WTC11 (cell line): ENCODE results near the gene MAPKAP1. TPM values are rescaled to one million over a fixed set of nuclear protein-coding genes. Genes with fewer than 3 reads are reported as not detected.

Experiments used
- ATAC-seq: fragments of 200-7000 bp; cut with Tn5 transposase; 2 replicates; pipeline ENCODE4 v1.10.0; 2021; ENCODE audit warnings: mild to moderate bottlenecking, moderate library complexity
- CTCF ChIA-PET: fragments of 300-600 bp; sonication (Branson Sonifier 250); formaldehyde crosslinking; loops from one replicate; lab custom pipeline; 2021; ENCODE audit warnings: antibody characterized with exemption; lab: Charles Lee
- POLR2A ChIA-PET: fragments of 350-600 bp; sonication (Branson Sonifier 250); formaldehyde crosslinking; loops from one replicate; lab custom pipeline; 2021; ENCODE audit warnings: antibody characterized with exemption; lab: Charles Lee
- DNase-seq: peaks from one replicate; pipeline ENCODE4 v3.0.0; 2021; ENCODE audit warnings: low spot score
- H3K27ac Mint-ChIP-seq: 2 replicates; pipeline ENCODE4 v1.8.0; 2021; ENCODE audit warnings: mixed read lengths
- H3K27me3 Mint-ChIP-seq: 2 replicates; pipeline ENCODE4 v1.8.0; 2021; ENCODE audit warnings: low read depth, mild to moderate bottlenecking, moderate library complexity, mixed read lengths
- H3K36me3 Mint-ChIP-seq: 2 replicates; pipeline ENCODE4 v1.8.0; 2021; ENCODE audit warnings: mixed read lengths
- H3K4me1 Mint-ChIP-seq: 2 replicates; pipeline ENCODE4 v1.8.0; 2022; ENCODE audit warnings: mixed read lengths
- H3K4me3 Mint-ChIP-seq: 2 replicates; pipeline ENCODE4 v1.8.0; 2021; ENCODE audit warnings: mild to moderate bottlenecking, moderate library complexity, mixed read lengths
- H3K9me3 Mint-ChIP-seq: 2 replicates; pipeline ENCODE4 v1.8.0; 2021; ENCODE audit warnings: mixed read lengths
- ATF1 ChIP-seq: sonication (generic); formaldehyde crosslinking; IDR thresholded peaks from 2 replicates; pipeline ENCODE4 v1.8.1; 2023; ENCODE audit warnings: mild to moderate bottlenecking, moderate library complexity, missing genetic modification reagents
- ATF2 ChIP-seq: sonication (generic); formaldehyde crosslinking; IDR thresholded peaks from 2 replicates; pipeline ENCODE4 v1.8.1; 2022; ENCODE audit warnings: low read depth, missing genetic modification reagents, borderline replicate concordance
- CTCF ChIP-seq: fragments of 200-600 bp; IDR thresholded peaks from 2 replicates; pipeline ENCODE4 v1.8.0; 2022; ENCODE audit warnings: antibody characterized with exemption
- E2F1 ChIP-seq: sonication (generic); formaldehyde crosslinking; IDR thresholded peaks from 2 replicates; pipeline ENCODE4 v1.8.0; 2022; ENCODE audit warnings: mild to moderate bottlenecking, missing genetic modification reagents
- ESRRA ChIP-seq: sonication (generic); formaldehyde crosslinking; IDR thresholded peaks from 2 replicates; pipeline ENCODE4 v1.8.1; 2022; ENCODE audit warnings: mild to moderate bottlenecking, missing genetic modification reagents, borderline replicate concordance
- GABPB1 ChIP-seq: sonication (generic); formaldehyde crosslinking; IDR thresholded peaks from 2 replicates; pipeline ENCODE4 v1.8.1; 2023; ENCODE audit warnings: mild to moderate bottlenecking, missing genetic modification reagents
- JAZF1 ChIP-seq: fragments of 250-450 bp; sonication (Bioruptor Pico); IDR thresholded peaks from 2 replicates; pipeline ENCODE4 v1.9.0; 2021; ENCODE audit warnings: moderate library complexity, mild to moderate bottlenecking, inconsistent platforms
- MLX ChIP-seq: sonication (generic); formaldehyde crosslinking; IDR thresholded peaks from 2 replicates; pipeline ENCODE4 v1.8.1; 2023; ENCODE audit warnings: mild to moderate bottlenecking, missing genetic modification reagents, moderate library complexity
- MXD4 ChIP-seq: fragments of 250-450 bp; sonication (Bioruptor Pico); IDR thresholded peaks from 2 replicates; pipeline ENCODE4 v1.8.0; 2021; ENCODE audit warnings: mild to moderate bottlenecking, moderate library complexity, borderline replicate concordance
- NFE2L1 ChIP-seq: sonication (generic); formaldehyde crosslinking; IDR thresholded peaks from 2 replicates; pipeline ENCODE4 v1.8.1; 2023; ENCODE audit warnings: missing genetic modification reagents
- NFYB ChIP-seq: sonication (generic); formaldehyde crosslinking; conservative IDR thresholded peaks from 2 replicates; pipeline ENCODE4 v1.8.0; 2022; ENCODE audit warnings: low read depth, missing genetic modification reagents
- NR1H2 ChIP-seq: sonication (generic); formaldehyde crosslinking; IDR thresholded peaks from 2 replicates; pipeline ENCODE4 v1.9.0; 2021; ENCODE audit warnings: mild to moderate bottlenecking, moderate library complexity, missing genetic modification reagents
- SMAD4 ChIP-seq: sonication (generic); formaldehyde crosslinking; IDR thresholded peaks from 2 replicates; pipeline ENCODE4 v1.8.0; 2022; ENCODE audit warnings: mild to moderate bottlenecking, missing genetic modification reagents
- SOX15 ChIP-seq: fragments of 250-450 bp; sonication (Bioruptor Pico); IDR thresholded peaks from 2 replicates; pipeline ENCODE4 v1.9.0; 2021; ENCODE audit warnings: mild to moderate bottlenecking
- STAT6 ChIP-seq: sonication (generic); formaldehyde crosslinking; conservative IDR thresholded peaks from 2 replicates; pipeline ENCODE4 v1.8.1; 2023; ENCODE audit warnings: mild to moderate bottlenecking, low read depth, missing genetic modification reagents, moderate library complexity
- TCF7 ChIP-seq: sonication (generic); formaldehyde crosslinking; IDR thresholded peaks from 2 replicates; pipeline ENCODE4 v1.8.0; 2022; ENCODE audit warnings: mild to moderate bottlenecking, low read depth, missing genetic modification reagents, moderate library complexity
- ZBTB43 ChIP-seq: sonication (generic); formaldehyde crosslinking; IDR thresholded peaks from 2 replicates; pipeline ENCODE4 v1.8.1; 2023; ENCODE audit warnings: mild to moderate bottlenecking, missing genetic modification reagents
- ZNF317 ChIP-seq: sonication (generic); formaldehyde crosslinking; IDR thresholded peaks from 2 replicates; pipeline ENCODE4 v1.8.1; 2023; ENCODE audit warnings: low read depth, mild to moderate bottlenecking, moderate library complexity, missing genetic modification reagents, borderline replicate concordance
- ZNF416 ChIP-seq: fragments of 250-450 bp; sonication (Bioruptor Pico); IDR thresholded peaks from 2 replicates; pipeline ENCODE4 v1.9.0; 2021; ENCODE audit warnings: mild to moderate bottlenecking, inconsistent platforms
- ZNF671 ChIP-seq: fragments of 250-450 bp; sonication (Bioruptor Pico); IDR thresholded peaks from 2 replicates; pipeline ENCODE4 v1.8.0; 2021; ENCODE audit warnings: mild to moderate bottlenecking
- total RNA-seq: library from RNA; stranded (reverse); gene quantifications from 3 replicates; pipeline ENCODE4 v1.2.3, GENCODE V29; 2021

The MAPKAP1 gene
- total RNA-seq, 1 experiment from 2014 or later, result 111 TPM

GRCh38 chr9:125756518-125756917 lies 49.5 kb upstream of the MAPKAP1 start:
- CTCF ChIA-PET, result interaction anchor here (1.2 kb wide), 1 partner anchor 156 kb away, joined by 4 read pairs; no protein-coding TSS in a partner anchor
- no peaks in the 10 kb centered on the region for H3K9me3 Mint-ChIP-seq
- DNase-seq, result no peak
- H3K27ac Mint-ChIP-seq, result peak overlapping the region; percentile 84
- H3K27me3 Mint-ChIP-seq, result no peaks in the 10 kb centered on the region
- H3K4me3 Mint-ChIP-seq, result no peak overlapping the region
- TF ChIP-seq ZNF317 (CRISPR knock-in tag) (no peak), ESRRA (CRISPR knock-in tag) (no peak), MXD4 (no peak), E2F1 (CRISPR knock-in tag) (no peak), MLX (CRISPR knock-in tag) (no peak), CTCF (no peak), ATF2 (CRISPR knock-in tag) (no peak), SMAD4 (no peak), NFE2L1 (no peak), STAT6 (no peak), TCF7 (CRISPR knock-in tag) (no peak), ZNF416 (no peak), NR1H2 (CRISPR knock-in tag) (no peak), SOX15 (CRISPR knock-in tag) (no peak), NFYB (no peak), ZNF671 (CRISPR knock-in tag) (no peak), ZBTB43 (CRISPR knock-in tag) (no peak), ATF1 (CRISPR knock-in tag) (no peak), GABPB1 (no peak), JAZF1 (CRISPR knock-in tag) (no peak)
- TF ChIP-seq, all 79 proteins: peak for 0
- POLR2A ChIA-PET, result interaction anchor here (0.6 to 1.8 kb wide), 2 partner anchors 10 to 221 kb away, joined by 3 to 4 read pairs; no protein-coding TSS in a partner anchor
- peaks cover 95% of the 10 kb centered on the region for H3K4me1 Mint-ChIP-seq
- peak; percentile 22 for ATAC-seq
- H3K36me3 Mint-ChIP-seq, result no peaks in the 10 kb centered on the region; the same call in 1 of the 2 replicates
